GM23338 (cell line): Measurements from ENCODE around the gene NPAS3. TPM values are rescaled to one million over a fixed set of nuclear protein-coding genes. Genes with fewer than 3 reads are reported as not detected.

Experiments
- ATAC-seq: fragments of 200-7000 bp; cut with Tn5 transposase; 3 replicates; pipeline ENCODE4 v1.9.1; 2020
- DNase-seq: peaks from one replicate; pipeline ENCODE4 v3.0.0-alpha.2; 2015; ENCODE audit warnings: low spot score
- H2AFZ ChIP-seq: fragments of 200-600 bp; sonication (generic); 2 replicates; pipeline ENCODE4 v1.8.0; 2016; ENCODE audit warnings: antibody characterized with exemption, mild to moderate bottlenecking, moderate library complexity
- H3F3A ChIP-seq: fragments of 200-600 bp; sonication (generic); replicated peaks from 2 replicates; pipeline ENCODE4 v1.8.0; 2017; ENCODE audit warnings: antibody characterized with exemption, mixed run types, low read depth
- H3K27ac ChIP-seq: fragments of 200-600 bp; sonication (generic); 2 replicates; pipeline ENCODE4 v1.6.1; 2016; ENCODE audit warnings: low read depth
- H3K27me3 ChIP-seq: fragments of 200-600 bp; sonication (generic); 2 replicates; pipeline ENCODE4 v1.8.0; 2016; ENCODE audit warnings: mild to moderate bottlenecking, mixed run types, moderate library complexity; ENCODE audit not compliant: insufficient read depth
- H3K36me3 ChIP-seq: fragments of 200-600 bp; sonication (generic); 2 replicates; pipeline ENCODE4 v1.8.0; 2016; ENCODE audit warnings: mild to moderate bottlenecking; ENCODE audit not compliant: insufficient read depth
- H3K4me1 ChIP-seq: fragments of 200-600 bp; sonication (generic); 2 replicates; pipeline ENCODE4 v1.8.0; 2016; ENCODE audit warnings: mild to moderate bottlenecking, moderate library complexity; ENCODE audit not compliant: insufficient read depth
- H3K4me2 ChIP-seq: fragments of 200-600 bp; sonication (generic); 2 replicates; pipeline ENCODE4 v1.7.1; 2017; ENCODE audit warnings: mixed run types
- H3K4me3 ChIP-seq: fragments of 200-600 bp; sonication (generic); 2 replicates; pipeline ENCODE4 v1.6.1; 2016; ENCODE audit warnings: mixed run types
- H3K79me2 ChIP-seq: fragments of 200-600 bp; sonication (generic); replicated peaks from 2 replicates; pipeline ENCODE4 v1.8.0; 2017; ENCODE audit warnings: mild to moderate bottlenecking; ENCODE audit not compliant: insufficient read depth
- H3K9me2 ChIP-seq: fragments of 200-600 bp; sonication (generic); 2 replicates; pipeline ENCODE4 v1.8.0; 2017; ENCODE audit not compliant: insufficient read depth
- H4K20me1 ChIP-seq: fragments of 200-600 bp; sonication (generic); replicated peaks from 2 replicates; pipeline ENCODE4 v1.8.0; 2017; ENCODE audit warnings: mild to moderate bottlenecking; ENCODE audit not compliant: insufficient read depth
- H3K27ac Mint-ChIP-seq: 2 replicates; pipeline ENCODE4 v1.8.0; 2020; ENCODE audit warnings: inconsistent platforms, mild to moderate bottlenecking, moderate library complexity, mixed read lengths
- H3K27me3 Mint-ChIP-seq: 3 replicates; pipeline ENCODE4 v1.8.0; 2022; ENCODE audit warnings: low read depth, mild to moderate bottlenecking, moderate library complexity, mixed read lengths, inconsistent platforms; ENCODE audit not compliant: insufficient read depth, poor library complexity
- H3K36me3 Mint-ChIP-seq: 3 replicates; pipeline ENCODE4 v1.8.0; 2021; ENCODE audit warnings: low read depth, mild to moderate bottlenecking, inconsistent platforms, moderate library complexity, mixed read lengths
- H3K4me1 Mint-ChIP-seq: 3 replicates; pipeline ENCODE4 v1.8.0; 2020; ENCODE audit warnings: mild to moderate bottlenecking, inconsistent platforms, mixed read lengths
- H3K4me3 Mint-ChIP-seq: 3 replicates; pipeline ENCODE4 v1.8.0; 2021; ENCODE audit warnings: moderate library complexity, mild to moderate bottlenecking, inconsistent platforms, mixed read lengths
- H3K9me3 Mint-ChIP-seq: 3 replicates; pipeline ENCODE4 v1.8.0; 2020; ENCODE audit warnings: moderate library complexity, mild to moderate bottlenecking, inconsistent platforms, mixed read lengths
- CREB1 ChIP-seq: fragments of 250-450 bp; sonication (Bioruptor Pico); IDR thresholded peaks from 2 replicates; pipeline ENCODE4 v1.5.0; 2020; ENCODE audit warnings: low read depth, mild to moderate bottlenecking, moderate library complexity
- CTCF ChIP-seq, 2 experiments: fragments of 200-600 bp in 1 of 2; sonication (generic) in 1 of 2; conservative IDR thresholded peaks; 2 replicates each; pipeline versions ENCODE4 v1.5.1 to v1.6.1; 2016 to 2017; ENCODE audit warnings: antibody characterized with exemption in 2 of 2, low read depth in 2 of 2, mild to moderate bottlenecking in 2 of 2, moderate library complexity in 1 of 2
- EZH2 ChIP-seq: fragments of 200-600 bp; sonication (generic); IDR thresholded peaks from one replicate; pipeline ENCODE4 v1.8.0; 2017; ENCODE audit warnings: antibody characterized with exemption, mild to moderate bottlenecking, low read depth; ENCODE audit not compliant: unreplicated experiment
- EZH2phosphoT487 ChIP-seq: fragments of 200-600 bp; sonication (generic); IDR thresholded peaks from one replicate; pipeline ENCODE4 v1.8.1; 2018; ENCODE audit warnings: antibody characterized with exemption; ENCODE audit not compliant: unreplicated experiment
- NANOG ChIP-seq: IDR thresholded peaks from 2 replicates; pipeline ENCODE4 v1.6.1; 2016; ENCODE audit warnings: antibody characterized with exemption, borderline replicate concordance
- POLR2AphosphoS5 ChIP-seq: IDR thresholded peaks from 2 replicates; pipeline ENCODE4 v1.6.1; 2016; ENCODE audit warnings: antibody characterized with exemption, low read depth
- ZNF462 ChIP-seq: fragments of 250-450 bp; sonication (Bioruptor Pico); IDR thresholded peaks from 2 replicates; pipeline ENCODE4 v1.5.0; 2020; ENCODE audit warnings: mild to moderate bottlenecking, moderate library complexity
- polyA plus RNA-seq: library from polyadenylated mRNA; unstranded; fragments of >200 nt; fragmentation: Nextera tagmentation; extraction: Ambion mirVana; gene quantifications from 2 replicates; pipeline ENCODE4 v1.2.1, GENCODE V29; 2016
- total RNA-seq: library from RNA; depleted of rRNA; stranded (reverse); fragments of >200 nt; shearing (Covaris generic); gene quantifications from 2 replicates; pipeline ENCODE4 v1.2.3, GENCODE V29; 2014

NPAS3 gene
- total and polyA plus RNA-seq, 2 experiments from 2014 or later = 0.17 to 0.19 TPM

DNA sequence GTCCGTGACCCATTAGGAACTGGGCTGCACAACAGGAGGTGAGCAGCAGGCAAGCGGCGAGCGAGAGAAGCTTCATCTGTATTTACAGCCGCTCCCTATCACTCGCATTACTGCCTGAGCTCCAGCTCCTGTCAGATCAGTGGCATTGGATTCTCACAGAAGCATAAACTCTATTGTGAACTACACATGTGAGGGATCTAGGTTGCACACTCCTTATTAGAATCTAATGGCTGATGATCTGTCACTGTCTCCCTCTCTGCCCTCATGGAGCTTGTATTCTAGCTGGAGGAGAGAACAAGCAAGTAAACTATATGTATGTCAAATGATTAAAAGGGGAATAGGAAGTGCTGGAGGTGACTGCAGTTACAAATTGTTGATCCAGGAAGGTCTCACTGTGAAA is 533.1 kb downstream of the NPAS3 start (continued):
- TF ChIP-seq ZNF462 (CRISPR knock-in tag) = no peak
- TF ChIP-seq EZH2 = no peak
- no peak for TF ChIP-seq NANOG
- TF ChIP-seq EZH2phosphoT487 = no peak
- no peak for TF ChIP-seq POLR2AphosphoS5

- Mint-ChIP-seq H3K9me3 (peaks cover 5% of the 10 kb centered on the region; the same call in 2 of the 3 replicates), H3K27ac (0 out of 2 replicates have a peak overlapping the region, but pooled peaks have one; percentile 80), H3K4me1 (peaks cover 50% of the 10 kb centered on the region), H3K36me3 (no peaks in the 10 kb centered on the region), H3K4me3 (no peak overlapping the region), H3K27me3 (no peaks in the 10 kb centered on the region)
- no peak overlapping the region for H3K27ac ChIP-seq
- no peak overlapping the region for H3K4me3 ChIP-seq
- DNase-seq (peak; percentile 96), ATAC-seq (peak; percentile 85)
- peaks cover 31% of the 10 kb centered on the region for H3K4me1 ChIP-seq
- H3K27me3 ChIP-seq = no peaks in the 10 kb centered on the region
- no peaks in the 10 kb centered on the region for H3F3A ChIP-seq
- no peaks in the 10 kb centered on the region for H3K36me3 ChIP-seq
- H2AFZ ChIP-seq = no peak overlapping the region
- H3K4me2 ChIP-seq = no peak overlapping the region
- H4K20me1 ChIP-seq = no peaks in the 10 kb centered on the region
- H3K9me2 ChIP-seq = no peaks in the 10 kb centered on the region
- H3K79me2 ChIP-seq = no peaks in the 10 kb centered on the region
- peak; percentile 75 for TF ChIP-seq ZNF462 (CRISPR knock-in tag)
- no peak for TF ChIP-seq POLR2AphosphoS5
- peak; percentile 32; the same call in 1 of the 2 replicates for TF ChIP-seq CREB1 (CRISPR knock-in tag)
- TF ChIP-seq CTCF (conservative IDR thresholded peaks at IDR 0.05; ENCODE audit: low read depth in 2 of 2) = peak; percentile 56 to 60
Observed at GRCh38 chr14:33475623-33476022, 536.9 kb downstream of the NPAS3 start.
